HG03280 (cell line): ENCODE data around the gene ERFL.

ENCODE experiments used
- ATAC-seq: cut with Tn5 transposase; IDR thresholded peaks from one replicate; pipeline ENCODE4 v1.9.1; 2021; ENCODE audit warnings: mild to moderate bottlenecking, moderate library complexity; ENCODE audit not compliant: unreplicated experiment

The ERFL gene

DNA sequence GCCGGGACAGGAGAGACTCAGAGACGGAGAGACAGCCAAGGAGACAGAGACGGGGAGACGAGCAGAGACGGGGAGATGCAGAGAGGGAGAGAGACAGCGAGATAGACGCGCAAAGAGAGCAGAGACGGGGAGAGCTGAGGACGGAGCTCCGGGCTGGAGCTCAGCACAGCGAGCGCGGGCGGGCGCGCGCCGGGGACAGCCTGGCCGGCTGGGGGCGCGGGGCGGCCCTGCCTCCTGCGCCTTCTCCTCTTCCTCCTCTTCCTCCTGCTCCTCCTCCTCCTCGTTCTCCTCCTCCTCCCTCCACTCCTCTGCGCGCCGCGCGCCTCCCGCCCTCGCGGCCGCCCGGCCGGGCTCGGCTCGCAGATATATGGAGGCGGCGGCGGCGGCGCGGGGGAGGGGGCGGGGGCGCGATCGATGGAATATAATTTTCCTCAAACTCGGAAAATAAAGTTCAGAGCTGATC lies at the start of gene ERFL:
TSS of gene ERFL (minus strand) at position 229 of the 463 bp plus-strand sequence. CDS start 15,530 bp downstream, outside the sequence.
- ATAC-seq = no peak

DNA sequence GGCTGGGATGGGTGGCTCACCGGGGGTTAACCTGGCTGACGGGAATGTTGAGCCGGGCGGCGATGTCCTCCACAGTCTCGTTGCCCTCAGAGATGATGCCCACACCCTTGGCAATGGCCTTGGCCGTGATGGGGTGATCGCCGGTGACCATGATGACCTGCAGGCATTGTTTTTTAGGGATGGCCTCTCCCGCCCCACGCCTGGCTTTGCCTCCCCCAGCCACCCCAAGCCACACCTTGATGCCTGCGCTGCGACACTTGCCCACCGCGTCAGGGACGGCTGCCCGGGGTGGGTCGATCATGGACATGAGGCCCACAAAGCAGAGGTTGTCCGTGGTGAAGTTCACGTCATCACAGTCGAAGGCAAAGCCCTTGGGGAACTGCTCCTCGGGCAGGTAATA lies 49.7 kb upstream of the ERFL start:
- no peak for ATAC-seq

DNA sequence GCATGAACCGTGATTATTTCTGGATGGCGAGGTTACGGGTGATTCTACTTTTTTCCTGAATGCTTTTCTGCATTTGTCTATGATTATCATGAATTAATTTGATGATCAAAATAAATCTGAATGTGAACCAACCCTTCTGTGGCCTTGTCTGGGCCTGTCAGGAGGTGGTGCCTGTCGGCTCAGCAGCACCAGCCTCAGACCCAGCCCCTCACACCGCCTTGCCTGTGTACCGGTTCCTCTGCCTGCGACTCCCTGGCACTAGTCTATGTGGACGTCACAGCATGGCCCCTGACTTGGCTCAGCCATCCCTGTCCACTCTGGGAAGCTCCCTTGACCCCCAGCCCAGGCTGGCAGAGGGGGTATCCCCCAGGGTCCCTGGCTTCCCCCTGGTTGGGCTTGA lies 46.4 kb upstream of the ERFL start:
- no peak for ATAC-seq

DNA sequence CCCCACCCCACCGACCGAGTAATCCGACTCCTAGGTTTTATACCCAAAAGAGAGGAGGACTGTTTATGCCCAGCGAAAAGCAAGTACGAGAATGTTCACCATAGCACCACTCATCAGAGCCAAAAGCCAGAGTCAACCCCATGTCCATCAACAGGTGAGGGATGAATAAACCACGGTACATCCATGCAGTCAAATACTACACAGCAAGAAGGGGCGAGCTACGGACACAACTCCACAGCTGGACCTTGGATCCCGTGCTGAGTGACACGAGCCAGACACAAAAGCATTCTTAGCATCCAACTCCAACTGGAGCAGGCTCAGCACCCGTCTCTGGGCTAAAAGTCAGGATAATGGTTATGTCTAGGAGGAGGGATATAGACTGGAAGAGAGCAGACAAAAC lies 43.1 kb upstream of the ERFL start:
- ATAC-seq = no peak

DNA sequence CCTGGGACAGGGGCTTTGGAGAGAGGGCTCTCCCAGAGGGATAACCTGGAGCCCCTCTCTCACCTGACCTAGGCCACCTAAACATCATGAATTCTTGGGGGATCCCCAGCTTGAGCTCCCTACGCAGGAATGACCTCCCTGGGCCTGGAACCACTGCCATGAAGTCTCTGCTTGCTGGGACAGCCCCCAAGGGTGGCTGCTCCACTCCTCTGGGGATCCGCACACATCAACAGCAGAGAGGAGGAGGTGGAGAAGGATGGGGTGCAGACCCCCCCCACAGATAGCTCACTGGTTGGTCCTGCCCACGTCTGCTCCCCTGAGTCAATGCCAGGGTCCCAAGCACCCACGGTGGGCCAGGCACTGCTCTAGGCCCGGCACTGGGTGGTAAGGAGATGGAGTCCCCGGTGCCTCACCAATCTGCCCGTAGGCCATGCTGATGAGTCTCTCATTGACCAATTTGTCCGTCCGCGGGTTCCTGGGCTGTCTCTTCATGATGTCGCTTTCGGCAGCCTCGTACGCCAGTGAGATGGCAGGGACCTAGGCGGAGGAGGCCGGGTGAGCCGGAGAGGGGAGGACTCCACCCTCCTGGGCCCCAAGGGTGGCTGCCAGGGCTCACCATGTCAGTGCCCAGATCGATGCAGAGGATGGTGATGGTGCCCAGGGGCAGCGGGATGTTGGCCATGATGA lies 41.7 kb upstream of the ERFL start:
- no peak for ATAC-seq

DNA sequence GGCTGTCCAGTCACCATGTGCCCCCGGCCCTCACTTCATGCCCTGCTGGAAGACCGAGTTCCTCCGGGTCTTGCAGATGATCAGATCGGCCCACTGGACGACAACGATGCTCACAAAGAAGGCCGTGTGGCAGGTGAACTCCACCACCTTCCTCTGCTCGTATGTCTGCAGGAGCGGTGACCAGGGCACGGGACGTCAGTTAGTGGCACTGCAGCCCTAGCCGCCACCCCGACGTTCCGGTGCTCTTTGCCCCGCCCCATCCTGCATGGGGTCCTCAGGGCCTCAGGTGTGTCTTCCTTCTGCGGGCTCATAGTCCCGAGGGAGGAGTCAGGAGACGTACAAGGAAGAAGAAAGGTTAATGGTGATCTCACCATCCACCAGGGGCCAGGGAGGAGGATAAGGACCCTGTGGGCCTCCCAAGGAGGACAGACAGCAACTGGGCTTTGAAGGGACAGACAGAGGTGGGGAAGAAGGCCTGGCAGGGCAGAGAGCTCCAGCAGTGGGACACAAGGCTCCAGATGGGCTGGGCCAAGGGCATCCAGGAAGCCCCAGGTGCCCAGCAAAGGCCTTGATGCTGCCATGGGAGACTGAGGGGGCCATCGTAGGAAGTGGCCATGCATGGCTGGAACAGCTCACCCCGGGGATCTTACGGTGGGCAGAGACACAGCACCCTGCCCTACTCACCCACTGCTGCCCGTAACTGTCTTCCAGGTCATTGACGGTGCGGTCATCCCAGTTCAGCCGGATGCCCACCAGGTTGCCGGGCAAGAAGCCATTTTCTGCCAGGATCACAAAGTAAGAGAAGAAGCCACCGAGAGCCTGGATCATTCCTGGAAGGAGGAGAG lies 40.7 kb upstream of the ERFL start:
- no peak for ATAC-seq

DNA sequence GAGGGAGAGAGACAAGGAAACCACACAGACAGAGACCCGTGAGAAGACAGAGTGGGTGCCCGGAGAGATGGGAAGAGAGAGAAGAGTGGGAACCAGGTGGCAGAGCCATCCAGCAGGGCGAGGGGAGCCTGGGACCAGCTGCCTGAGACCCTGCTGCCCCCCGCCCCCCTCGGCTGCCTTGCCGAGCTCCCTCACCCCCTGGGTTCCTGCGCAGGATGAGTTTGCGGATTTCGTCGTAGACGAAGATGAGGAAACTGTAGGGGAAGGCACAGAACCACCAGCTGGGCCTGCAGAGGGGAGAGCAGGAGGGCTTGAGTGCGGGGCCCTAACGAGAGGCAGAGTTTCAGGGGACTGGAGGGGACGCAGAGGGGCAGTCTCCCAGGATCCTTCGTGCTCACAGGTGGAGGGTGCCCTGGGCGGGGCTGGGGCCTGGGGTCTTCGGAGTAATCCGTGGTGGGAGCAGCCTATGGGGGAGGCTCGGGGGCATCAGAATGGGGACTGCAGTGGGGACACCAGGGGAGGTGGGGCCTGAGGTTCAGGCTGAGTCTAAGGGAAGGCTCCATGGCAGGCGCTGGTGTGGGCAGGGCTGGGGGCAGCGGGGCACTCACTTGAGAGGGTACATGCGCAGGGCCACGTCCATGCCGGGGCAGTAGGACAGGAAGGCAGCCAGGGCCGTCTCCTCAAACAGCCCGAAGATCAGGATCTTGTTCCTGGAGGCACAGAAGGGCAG lies 39.0 kb upstream of the ERFL start:
- no peak for ATAC-seq

DNA sequence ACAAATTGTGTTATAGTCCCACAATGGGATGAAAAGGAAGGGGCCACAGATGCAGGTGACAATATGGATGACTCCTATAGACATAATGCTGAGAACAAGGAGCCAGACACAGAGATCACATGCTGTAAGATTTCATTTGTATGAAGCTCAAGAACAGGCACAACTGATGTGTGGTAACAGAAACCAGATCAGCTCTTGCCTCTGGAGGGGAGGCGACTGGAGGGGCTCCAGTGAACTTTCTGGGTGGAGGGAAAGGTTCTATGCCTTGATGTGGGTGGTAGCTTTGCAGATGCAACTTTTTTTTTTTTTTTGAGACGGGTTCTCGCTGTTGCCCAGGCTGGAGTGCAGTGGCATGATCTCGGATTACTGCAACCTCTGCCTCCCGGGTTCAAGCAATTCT lies 36.9 kb upstream of the ERFL start:
- ATAC-seq = no peak

DNA sequence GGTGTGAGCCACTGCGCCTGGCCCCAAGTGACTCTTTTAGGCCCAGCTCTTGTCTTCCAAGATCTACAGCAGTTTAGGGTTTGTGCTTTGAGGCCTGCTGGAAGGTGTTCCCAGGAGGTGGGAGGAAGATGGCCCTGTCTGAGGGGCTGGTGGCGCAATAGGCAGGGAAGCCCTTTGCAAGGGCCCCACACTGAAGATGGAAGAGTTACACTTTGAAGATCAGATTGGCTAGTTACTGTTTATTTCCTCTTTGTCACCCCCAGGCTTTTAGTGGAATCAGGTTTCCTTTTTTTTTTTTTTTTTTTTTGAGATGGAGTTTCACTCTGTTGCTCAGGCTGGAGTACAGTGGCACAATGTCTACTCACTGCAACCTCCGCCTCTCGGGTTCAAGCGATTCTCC lies 32.7 kb upstream of the ERFL start:
- no peak for ATAC-seq

DNA sequence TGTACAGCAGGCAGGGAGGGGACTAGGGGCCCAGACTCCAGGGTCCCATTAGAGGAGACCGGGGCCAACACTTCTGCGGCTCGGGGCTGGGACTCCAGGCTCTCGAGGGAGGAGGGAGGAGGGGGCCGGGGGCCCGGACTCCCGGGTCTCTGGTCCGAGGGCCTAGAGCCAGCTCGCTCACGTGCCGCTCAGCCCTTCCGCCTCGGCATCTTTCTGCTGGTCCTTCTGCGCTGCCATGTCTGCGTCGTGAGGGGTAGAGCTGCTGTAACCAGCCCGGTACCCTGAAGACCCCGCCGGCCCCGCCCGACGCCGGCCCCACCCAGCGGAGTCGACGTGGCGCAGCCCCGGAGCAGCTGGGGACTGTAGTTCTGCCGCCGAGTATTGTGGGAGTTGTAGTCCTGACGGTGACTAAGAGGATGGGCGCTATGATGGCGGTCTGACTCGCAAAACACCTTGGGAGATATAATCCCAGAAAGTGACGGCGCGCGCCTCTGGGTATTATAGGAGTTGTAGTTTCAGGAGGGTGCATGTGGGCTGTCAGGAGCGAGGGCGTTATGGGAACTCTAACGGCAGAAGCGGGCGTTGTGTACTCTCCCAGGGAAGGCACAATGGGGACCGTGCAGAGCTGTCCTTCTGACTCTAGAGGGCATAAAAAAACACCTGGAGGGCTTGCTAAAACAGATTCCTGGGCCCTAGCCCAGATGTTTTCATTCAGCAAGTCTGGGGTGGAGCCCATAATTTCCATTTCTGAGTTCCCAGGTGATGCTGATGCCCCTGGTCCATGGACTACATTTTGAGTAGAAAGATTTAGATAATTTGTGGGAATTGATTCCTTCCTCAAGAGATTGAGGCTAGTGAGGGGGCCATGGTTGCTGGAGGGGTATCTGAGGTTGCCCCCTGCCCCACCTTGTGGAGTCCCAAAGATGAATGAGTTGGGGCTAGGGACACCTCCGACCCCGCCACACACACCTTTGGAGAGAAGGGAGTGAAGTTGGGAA lies 31.1 kb upstream of the ERFL start, which contains the start of gene RABAC1:
TSS of gene RABAC1 (minus strand) at position 266 of the 998 bp plus-strand sequence. CDS start at position 237, 29 bp downstream.
- ATAC-seq = peak; percentile 72

DNA sequence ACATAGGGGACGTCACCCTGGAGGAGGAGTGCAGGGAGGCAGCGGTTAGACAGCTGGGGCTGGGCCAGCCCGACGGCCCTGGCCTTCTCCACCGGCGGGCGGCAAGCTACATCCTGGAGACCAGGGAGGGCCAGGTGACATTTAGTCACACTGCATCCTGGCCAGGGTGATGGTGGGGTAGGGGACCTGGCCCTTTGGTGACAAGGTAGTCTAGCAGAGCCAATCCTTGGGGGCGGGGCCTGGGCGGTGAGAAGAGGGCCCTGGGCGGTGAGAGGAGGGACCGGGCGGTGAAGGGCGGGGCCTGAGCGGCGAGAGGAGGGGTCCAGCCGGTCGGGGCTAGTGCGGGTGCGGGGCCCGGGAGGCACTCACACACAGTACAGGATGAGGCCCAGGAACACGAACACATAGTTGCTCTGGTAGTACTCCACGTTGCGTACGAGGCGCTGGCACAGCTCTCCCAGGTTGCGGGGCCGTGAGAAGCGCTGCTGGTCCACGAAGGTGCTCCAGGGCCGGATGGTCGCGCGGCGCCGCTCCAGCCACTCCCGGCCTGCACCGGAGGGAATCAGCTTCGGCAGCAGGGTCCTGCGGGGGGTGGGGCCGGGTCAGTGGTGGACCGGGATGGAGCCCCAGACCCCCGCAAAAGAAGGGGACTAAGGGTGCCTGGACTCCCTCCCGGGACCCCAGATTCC lies 30.3 kb upstream of the ERFL start:
- ATAC-seq = peak; percentile 63

DNA sequence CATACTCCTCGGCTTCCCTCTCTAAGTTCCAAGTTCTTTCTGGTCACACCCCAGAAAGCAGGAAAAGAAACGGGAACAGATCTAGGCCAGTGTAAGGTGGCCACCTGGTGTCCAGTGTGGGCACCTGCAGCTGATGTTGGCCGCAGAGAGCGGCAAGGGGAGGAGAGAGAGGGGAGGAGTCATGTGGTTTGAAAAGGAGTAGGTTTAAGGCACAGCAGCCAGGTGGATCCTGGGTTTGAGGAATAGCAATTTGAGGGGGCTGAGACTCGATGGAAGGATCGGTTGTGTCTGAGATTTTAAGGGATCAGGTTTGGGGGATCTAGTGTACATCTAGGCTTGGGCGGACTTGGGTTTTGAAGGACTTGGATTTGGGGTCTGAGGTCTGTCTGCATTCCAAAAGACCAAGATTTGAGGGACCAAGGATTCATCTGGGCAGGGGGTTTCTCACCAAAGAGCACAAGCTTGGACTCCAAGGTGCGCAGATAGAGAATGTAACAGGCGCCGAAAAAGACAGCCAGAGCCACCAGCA lies 29.7 kb upstream of the ERFL start:
- ATAC-seq = peak; percentile 36

DNA sequence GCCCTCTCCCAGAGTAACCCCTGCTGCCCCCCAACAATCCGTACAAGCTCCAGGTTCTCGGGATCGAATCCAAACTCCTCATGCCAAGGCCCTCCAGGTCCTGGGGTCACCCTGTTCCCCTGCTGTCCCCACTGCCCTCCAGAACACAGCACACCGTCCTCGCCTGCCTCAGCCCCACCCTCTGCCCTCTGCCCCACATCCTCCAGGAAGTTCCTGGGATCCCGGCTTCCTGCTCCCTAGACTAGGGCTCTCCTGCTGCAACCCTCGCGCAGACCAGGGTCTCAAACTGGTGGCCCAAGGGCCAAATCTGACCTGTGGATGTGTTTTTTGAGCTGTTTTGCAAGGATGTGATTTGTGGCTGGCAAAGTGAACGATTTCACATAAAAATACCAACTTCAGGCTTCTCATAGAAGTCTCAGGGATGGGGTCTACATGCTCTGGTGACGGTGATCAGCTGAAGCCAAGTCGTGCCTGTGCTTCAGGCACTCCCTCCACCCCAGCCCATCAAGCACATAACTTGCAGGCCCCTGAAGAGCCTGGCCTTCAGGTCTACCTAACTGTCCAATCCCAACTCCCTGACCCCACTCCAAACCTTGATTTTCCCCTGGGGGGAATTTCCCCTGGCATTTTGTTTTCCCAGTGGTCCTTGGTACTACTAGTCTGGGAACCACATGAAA lies 29.1 kb upstream of the ERFL start:
- no peak for ATAC-seq

DNA sequence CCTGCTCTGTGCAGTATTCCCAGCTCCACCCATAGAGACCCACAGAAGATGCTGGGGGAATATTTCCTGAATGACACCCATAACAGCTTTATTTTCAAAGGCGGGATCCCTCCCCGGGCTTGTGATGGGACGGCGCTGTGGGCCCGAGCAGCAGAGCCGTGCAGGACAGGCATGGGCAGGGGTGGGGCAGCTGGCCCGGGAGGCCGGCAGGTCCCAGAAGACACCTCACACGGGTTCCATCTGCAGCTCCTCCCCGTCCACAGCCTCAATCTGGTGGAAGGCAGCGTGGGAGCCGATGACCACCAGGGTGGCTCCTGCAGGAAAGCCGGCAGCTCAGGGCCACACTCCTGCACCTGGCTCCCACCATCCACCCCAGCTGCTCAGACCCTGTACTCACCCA lies 28.4 kb upstream of the ERFL start:
- no peak for ATAC-seq

DNA sequence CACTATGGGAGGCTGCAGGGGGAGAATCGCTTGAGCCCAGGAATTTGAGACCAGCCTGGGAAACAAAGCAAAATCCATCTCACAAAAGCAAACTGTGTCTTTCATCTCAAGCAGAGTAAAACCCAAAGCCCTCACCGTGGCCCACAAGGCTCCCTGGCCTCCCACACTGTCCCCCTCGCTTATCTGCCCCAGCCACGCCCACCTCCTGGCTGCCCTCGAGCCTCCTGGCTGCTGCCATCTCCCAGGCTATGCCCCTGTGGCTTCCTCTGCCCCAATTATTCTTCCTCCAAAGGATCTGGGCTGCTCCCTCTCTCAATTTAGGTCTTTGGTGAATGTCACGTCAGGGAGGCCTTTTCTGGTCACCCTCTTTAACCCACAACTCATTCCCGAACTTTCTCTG lies 27.3 kb upstream of the ERFL start:
- no peak for ATAC-seq

DNA sequence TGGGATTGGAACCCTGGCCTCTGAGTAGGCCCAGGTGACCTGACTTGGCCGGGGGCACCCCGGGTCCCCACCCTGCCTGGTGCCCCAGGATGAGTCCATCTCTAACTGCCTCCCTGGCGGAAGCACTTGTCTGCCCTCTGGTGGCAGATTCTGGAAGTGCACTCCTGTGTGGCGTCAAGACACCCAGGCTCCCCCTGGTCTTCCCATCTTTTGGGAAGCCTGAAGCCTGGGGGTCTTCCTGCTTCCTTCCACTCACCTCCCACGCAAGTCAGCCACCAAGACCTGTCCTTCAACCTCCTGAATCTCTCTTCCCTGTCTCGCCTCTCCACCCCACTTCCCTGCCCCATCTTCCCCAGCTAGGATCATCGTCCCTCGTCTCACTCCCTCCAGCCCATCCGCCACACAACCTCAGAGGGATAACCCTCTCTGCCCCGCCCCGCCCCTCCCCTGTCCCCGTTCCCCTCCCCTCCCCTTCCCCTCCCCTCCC lies 23.5 kb upstream of the ERFL start:
- peak; percentile 55 for ATAC-seq

DNA sequence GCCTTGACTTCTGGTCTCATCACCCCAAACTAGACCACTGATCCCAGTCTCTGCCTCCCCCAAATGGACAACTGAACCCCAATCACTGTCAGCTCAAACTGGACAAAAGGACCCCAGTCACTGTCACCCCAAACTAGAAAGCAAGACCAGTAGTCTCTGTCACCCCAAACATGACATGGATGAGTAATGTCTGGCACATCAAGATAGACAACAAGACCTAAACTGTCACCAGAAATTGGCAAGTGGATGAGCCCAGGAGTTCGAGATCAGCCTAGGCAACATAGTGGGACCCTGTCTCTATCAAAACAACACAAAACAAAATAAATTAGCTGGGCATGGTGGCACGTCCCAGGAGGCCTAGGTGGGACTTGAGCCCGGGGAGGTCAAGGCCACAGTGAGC lies 18.8 kb upstream of the ERFL start:
- ATAC-seq = no peak

DNA sequence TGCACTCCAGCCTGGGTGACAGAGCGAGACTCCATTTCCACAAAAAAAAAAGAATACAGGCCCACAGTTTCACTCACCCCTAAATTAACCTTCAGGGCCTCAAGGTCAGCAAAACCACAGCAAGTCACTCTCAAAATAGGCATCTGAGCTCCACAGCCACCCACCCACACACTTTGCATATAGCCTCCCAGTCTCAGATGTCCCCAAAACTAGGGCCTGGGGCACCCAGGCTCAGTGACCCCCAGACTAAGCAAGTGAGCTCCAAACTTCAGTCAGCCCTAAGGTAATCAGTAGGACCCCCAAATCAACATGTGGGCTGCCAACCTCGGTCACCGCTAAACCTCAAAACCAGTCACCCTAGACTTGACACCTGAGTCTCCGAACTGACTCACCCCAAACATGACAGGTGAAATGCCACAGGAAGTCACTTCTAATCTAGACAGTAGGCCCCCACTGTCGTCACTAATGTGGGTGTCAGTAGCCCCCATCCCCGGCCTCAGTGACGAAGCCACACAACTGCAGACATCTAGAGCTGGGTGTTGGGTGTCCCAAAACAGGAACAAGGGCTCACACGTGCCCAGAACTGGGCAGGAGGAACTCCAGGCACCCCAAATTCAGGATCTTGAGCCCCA lies 17.0 kb upstream of the ERFL start:
- ATAC-seq = peak; percentile 67
